Measurements from ENCODE around the gene CFHR3. TPM values are rescaled to one million over a fixed set of nuclear protein-coding genes. Genes with fewer than 3 reads are reported as not detected.
"Not testable (repeated sequence)": the region's sequence is repeated elsewhere in the genome, so short reads cannot be mapped to it uniquely, and the experiment has no call there.

The CFHR3 gene
- polyA plus RNA-seq, 1 donor from 2014 or later: not detected

- not testable (repeated sequence) for H3K4me2 ChIP-seq (ENCODE audit: low read length); H4K20me1 ChIP-seq (ENCODE audit: insufficient read depth); H2AFZ ChIP-seq (ENCODE audit: low read depth, low read length)
These were observed 53.2 kb downstream of the CFHR3 start for GRCh38 chr1:196827860-196828259.

More at GRCh38 chr1:196827860-196828259, 53.2 kb downstream of the CFHR3 start:
- H3K4me3 ChIP-seq (ENCODE audit: low read length); H3K36me3 ChIP-seq (ENCODE audit: insufficient read depth, low read length); H3K9me2 ChIP-seq (ENCODE audit: insufficient read depth, low read length); H3K27me3 ChIP-seq (ENCODE audit: insufficient read depth, low read depth, low read length); H3K27ac ChIP-seq (ENCODE audit: low read length); H3K9me3 ChIP-seq (ENCODE audit: low read length); H3K9ac ChIP-seq (ENCODE audit: low read length); H3F3A ChIP-seq (ENCODE audit: insufficient read depth, low read length, poor library complexity, severe bottlenecking); H3K79me2 ChIP-seq (replicated peaks; ENCODE audit: insufficient read depth, low read length): not testable (repeated sequence)
- TF ChIP-seq CTCF (IDR thresholded peaks at IDR 0.05; ENCODE audit: poor library complexity, severe bottlenecking) (peak; percentile 44), SMC3 (conservative IDR thresholded peaks at IDR 0.05; ENCODE audit: poor library complexity) (peak; percentile 25)

Other genes with a start within 250 kb of the CFHR3 start
- gene KCNT2, start 166.4 kb upstream of the CFHR3 start, polyA plus RNA-seq: 19.5 and 21.4 TPM in 2 replicates
- not detected in 2 replicates for gene CFH, start 122.8 kb upstream of the CFHR3 start, polyA plus RNA-seq
- gene CFHR1, start 44.9 kb downstream of the CFHR3 start, polyA plus RNA-seq: not detected in 2 replicates
- not detected in 2 replicates for gene CFHR4, start 113.2 kb downstream of the CFHR3 start, polyA plus RNA-seq
- not detected in 2 replicates for gene CFHR2, start 168.9 kb downstream of the CFHR3 start, polyA plus RNA-seq
- not detected in 2 replicates for gene CFHR5, start 202.7 kb downstream of the CFHR3 start, polyA plus RNA-seq